NCI-H1930 (cell line): ENCODE results near the gene CD2.
A peak's percentile ranks its signal among the peaks of the same experiment; 100 is the strongest.

Source experiments
- DNase-seq, 2 experiments: peaks; one replicate each; lab custom pipeline; 2025; lab: John Stamatoyannopoulos, UW

The CD2 gene

GRCh38 chr1:116760996-116761665, 6.9 kb downstream of the CD2 start:
- no peak for DNase-seq

GRCh38 chr1:116762281-116762680, 8.1 kb downstream of the CD2 start:
- no peak for DNase-seq

DNA sequence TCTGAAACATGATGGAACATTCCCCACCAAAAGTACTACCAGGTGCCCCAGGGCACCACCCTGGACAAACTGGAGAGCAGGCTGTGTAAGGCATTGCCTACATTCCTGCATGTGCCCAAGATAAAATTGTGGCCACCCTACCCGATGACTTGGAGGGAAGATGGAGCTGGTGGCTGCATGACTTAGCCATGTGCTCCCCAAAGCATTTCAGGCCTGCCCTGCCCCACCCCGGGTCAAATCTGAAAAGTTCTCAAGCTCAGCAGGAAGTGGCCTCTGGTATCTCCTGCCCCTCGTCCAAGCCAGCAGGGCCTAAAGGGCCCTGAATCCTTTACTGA, 8.5 kb downstream of the CD2 start:
- DNase-seq = no peak

- DNase-seq = no peak
Observed at GRCh38 chr1:116763116-116763786, 9.0 kb downstream of the CD2 start.

DNA sequence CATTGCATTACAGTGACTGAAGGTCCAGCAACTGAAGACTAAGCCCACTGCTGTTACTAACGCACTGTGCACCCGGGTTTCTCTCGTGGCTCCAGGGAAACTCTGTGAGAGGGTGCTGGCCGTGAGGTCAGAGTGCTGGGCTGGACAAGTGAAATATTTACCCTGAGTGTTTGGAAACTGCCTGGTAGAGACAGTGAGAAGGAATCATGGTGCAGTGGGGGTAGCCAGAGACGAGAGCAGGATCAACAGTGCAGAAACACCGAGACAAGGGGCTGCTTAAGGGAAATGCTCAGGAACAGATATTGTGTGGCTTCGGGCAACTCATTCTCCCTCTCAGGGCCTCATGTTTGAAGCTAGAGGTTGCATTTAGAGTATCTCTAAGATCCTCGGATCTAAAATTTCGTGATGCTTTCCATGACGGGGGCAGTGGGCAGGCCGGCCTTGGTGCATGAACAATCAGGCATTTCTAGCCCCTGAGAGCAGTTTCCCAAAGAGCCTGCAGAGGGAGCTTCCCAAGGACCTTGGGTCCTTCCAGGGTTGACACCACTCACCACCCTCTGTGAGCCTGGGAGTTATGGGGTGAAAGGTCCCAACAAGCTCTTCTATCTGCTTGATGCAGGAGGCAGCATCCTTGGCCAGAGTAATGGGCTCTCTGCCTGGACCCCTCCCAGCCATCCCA, 9.7 kb downstream of the CD2 start:
- DNase-seq = peak in 1 of 2 experiments; percentile 24

DNA sequence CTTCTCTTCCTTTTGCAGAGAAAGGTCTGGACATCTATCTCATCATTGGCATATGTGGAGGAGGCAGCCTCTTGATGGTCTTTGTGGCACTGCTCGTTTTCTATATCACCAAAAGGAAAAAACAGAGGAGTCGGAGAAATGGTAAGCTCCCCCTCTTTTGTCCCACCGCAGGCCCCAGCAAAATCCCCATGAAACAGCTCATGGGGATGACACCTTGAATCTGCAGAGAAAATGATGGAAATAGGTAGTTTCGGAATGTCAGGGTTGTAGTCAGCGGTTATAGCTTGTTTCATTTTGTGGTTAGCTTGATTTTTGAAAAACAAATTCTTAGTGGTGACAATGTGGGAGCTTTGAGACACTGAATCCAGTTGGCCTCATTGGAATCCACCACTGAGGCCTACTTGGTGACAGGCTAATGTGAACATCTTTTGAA, 10.3 kb downstream of the CD2 start:
- DNase-seq = no peak

- no peak for DNase-seq
Observed at GRCh38 chr1:116764906-116765862, 11.0 kb downstream of the CD2 start.

- DNase-seq = no peak
Observed at GRCh38 chr1:116765962-116766361, 11.7 kb downstream of the CD2 start.

DNA sequence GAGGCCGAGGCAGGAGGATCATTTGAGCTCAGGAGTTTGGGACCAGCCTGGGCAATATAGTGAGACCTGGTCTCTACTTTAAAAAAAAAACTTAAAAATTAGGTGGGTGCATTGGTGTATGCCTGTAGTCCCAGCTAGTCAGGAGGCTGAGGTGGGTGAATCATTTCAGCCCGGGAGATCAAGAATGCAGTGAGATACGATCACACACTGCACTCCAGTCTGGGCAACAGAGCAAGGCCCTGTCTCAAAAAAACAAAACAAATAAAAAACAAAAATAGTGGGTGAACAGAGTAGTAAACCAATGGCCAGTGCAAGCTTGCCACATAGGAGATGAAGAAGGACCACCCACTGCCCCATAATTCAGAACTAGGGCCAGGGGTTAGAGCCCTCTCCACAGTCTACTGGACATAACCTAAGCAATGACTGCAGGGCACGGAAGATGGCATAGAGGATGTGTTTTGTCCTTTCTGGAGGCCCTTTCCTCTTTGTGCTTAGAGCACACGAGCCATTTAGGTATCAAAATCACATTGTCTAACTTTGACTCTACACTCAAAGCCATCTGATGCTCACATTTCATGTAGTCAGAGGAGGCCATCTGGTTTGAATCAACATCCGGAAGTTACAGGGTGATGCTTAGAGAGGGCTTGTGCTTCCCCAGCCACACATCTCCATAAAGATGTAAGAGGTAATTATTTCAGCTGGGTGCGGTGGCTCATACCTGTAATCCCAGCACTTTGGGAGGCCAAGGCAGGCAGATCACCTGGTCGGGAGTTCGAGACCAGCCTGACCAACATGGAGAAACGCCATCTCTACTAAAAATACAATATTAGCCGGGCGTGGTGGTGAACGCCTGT, 12.6 kb downstream of the CD2 start:
- no peak for DNase-seq

DNA sequence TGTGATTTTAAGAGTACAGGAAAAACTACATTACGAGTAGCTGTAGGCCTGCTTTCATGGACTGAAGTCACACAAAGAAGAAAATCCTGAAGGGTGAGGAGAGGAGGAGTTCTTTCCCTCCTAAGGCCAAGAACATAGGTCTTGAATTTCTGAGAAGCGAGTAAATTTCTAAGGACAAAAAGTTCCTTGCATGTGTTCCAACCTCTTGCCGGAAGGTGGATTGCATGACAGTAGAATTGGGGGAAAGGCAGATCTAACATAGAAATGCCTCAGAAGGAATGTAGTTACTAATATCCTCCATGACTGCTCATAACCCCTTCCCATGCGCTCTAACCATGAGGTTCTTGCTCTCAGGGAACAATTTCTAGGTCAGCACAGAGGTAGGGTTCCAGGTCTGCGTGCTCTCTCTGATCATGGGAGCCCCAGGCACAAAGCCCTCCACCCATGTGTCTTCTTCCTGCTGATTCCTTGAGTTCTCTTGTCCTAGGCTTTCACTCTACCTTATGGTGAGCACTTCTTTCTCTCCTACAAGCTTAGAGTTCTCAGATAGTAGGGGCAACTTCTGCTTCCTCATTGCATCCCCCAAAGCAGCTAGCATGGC, 13.7 kb downstream of the CD2 start:
- no peak for DNase-seq

GRCh38 chr1:116768416-116769103, 14.3 kb downstream of the CD2 start:
- DNase-seq = no peak

DNA sequence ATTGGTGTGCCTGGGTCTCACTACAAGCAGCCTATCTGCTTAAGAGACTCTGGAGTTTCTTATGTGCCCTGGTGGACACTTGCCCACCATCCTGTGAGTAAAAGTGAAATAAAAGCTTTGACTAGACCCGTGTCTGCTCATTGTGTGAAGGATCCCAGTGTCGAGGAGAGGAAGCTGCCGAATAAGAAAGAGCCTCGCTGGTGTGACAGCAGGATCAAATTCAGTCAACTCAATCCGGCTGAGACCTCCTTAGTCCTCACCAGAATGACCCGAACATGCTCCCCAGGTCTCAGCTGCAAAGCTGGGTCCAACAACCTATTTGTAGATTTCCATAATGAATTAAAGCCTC, 14.8 kb downstream of the CD2 start:
- DNase-seq = no peak

GRCh38 chr1:116769561-116769977, 15.3 kb downstream of the CD2 start:
- DNase-seq = no peak

DNA sequence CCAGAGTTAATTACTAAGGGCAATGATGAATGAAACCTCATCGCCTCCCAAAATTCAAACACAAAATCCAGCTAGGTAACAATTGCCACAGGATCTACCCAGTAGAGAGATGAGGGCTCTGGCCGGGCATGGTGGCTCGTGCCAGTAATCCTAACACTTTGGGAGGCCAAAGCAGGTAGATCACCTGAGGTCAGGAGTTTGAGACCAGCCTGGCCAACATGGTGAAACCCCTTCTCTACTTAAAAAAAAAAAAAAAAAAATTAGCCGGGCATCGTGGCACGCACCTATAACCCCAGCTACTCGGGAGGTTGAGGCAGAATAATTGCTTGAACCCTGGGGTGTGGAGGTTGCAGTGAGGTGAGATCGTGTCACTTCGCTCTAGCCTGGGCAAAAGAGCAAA, 15.8 kb downstream of the CD2 start:
- no peak for DNase-seq

GRCh38 chr1:116770625-116771024, 16.4 kb downstream of the CD2 start:
- no peak for DNase-seq

DNA sequence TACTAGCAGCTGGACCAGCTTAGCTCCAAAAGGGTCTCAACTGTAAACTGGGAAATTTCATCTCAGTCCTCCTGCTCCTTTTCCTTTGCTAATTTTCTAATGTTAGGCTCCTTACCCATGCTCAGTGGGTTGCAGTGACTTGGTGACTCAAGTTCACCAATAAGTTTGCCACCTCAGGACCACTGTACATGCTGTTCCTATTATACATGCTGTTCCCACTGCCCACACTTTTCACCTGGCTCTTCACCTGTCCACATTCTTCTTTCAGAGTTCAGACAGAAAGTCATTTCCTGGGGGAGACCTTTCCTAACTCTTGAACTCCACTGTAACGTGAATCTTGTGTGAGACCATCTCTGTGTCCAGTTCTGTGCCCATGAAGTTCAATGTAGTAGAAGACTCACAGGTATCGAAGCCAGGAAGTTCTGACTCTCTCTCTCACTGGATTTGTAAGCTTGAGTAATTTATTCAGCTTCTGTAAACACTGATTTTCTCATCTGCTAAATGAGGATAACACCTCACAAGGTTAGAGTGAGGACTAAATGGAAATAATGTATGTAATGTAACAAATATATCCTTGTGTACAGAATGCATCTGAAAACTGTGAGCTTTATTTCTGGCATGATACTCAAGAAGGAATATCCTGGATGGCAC, 17.9 kb downstream of the CD2 start:
- no peak for DNase-seq

DNA sequence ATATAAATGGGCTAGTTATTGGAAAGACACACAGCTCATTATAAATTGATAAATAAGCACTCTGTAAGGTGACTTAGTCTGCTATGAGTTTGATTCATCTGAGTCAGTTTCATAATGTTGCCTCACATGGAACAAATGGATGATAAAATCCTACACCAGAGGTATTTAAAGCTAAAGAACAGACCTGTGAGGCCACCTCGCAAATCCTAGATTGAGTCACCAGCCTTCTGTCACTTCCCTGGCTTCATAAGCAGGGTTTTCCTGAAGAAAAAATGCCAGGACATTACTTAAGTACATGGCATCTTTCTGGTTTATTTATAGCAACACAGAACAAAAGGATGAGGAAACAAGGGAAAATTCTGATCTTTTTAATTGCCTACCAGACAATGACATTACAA, 18.4 kb downstream of the CD2 start:
- DNase-seq = no peak

DNA sequence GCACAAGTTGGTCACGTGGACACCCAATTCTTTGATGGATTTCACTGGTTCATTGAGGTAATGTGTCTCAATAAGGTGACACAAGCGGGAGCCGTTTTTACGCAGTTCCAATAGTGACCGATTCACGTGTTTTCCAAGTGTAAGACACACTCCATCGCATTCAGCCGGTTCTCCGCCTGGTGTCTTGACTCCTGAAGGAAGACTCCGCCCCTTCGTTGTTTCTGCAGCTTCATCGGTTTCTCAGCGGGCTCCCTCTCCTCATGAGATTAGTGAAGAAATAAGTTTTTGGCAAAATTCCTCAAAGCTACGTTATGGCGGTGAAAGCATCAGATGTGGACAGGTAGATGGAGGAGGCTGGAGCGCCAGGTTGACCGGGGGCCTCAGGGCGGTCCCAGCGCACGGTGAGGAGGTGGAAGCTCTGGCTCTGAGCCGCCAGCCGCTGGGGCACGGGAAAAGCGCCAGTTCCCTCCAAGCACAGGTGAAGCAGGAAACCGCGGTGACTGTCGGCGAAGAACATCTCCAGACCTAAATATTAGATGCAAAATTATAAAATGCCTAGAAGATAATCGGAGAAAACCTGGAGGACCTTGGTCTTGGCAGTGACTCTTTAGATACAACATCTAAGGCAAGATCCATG, 21.0 kb downstream of the CD2 start:
- DNase-seq = no peak
